ENCODE results near the gene RIPOR3.

The RIPOR3 gene

DNA sequence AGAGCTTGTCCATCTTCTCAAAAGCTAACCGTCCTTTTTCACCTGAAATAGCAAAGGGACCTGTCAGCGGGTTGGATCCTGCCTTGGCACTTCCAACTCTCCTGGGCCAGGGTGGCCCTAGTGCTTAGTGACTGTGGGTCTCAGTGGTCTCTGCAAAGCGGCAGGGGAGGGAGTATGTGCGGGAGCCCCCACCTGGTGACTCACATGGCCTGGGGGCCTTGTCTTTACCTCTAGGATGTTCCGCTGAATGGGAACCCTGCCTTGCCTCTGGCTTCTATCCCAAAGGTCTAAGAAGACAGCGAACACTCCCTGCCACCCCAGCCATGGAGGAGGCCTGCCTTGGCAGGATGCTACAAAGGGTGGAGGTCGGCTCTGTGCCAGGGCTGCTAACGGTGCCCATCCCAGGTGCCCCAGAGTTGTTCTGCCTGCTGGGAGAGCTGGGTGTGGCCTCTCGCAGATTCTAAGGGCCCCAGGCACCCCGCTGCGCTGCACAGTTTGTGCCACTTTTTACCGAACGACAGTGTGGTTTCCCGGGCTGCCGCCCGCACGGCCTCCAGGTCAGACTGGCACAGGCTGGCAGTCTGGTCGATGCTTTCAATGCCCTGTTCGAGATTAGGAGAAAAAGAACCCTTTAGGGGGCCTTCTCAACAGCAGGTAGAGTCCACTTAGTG lies 103.9 kb downstream of the RIPOR3 start:
- no peak overlapping the region for H3K4me3 ChIP-seq (ENCODE audit: low read length)
- no peak for DNase-seq (ENCODE audit: low read depth, low spot score)

DNA sequence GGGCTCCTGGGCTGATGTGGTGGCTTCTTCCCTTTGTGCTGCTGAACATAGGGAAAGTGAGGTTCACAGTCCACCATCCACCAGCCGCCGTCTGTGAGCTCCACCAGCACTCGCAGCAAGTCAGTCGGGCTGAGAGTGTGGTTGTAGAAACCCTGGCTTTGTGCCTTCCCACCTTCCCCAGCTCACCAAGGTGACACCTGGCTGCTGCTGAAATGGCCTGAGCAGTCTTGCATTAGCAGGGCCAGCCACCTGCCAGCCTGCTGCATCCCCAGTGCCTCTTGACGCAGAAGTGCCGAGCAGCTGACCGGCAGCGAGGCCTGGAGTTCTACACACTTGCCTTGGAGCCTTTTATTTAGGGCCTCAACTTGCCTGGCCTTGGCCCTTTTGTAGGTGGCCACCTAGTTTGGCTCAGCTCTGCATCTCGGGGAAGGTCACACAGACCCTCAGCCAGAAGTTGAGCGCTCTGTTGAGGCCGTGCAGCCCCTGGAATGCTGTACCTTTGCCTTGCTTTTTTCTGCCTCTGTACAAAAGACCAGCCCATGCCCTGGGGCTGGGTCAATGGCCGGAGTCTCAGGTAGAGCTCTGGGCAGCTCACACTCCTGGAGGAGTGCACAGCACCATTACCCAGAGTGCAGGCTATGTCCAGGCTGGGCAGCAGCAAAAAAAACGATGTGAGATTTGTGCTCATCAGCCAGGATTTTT lies 104.7 kb downstream of the RIPOR3 start:
- DNase-seq (ENCODE audit: low read depth, low spot score): no peak
- H3K4me3 ChIP-seq (ENCODE audit: low read length): no peak overlapping the region

DNA sequence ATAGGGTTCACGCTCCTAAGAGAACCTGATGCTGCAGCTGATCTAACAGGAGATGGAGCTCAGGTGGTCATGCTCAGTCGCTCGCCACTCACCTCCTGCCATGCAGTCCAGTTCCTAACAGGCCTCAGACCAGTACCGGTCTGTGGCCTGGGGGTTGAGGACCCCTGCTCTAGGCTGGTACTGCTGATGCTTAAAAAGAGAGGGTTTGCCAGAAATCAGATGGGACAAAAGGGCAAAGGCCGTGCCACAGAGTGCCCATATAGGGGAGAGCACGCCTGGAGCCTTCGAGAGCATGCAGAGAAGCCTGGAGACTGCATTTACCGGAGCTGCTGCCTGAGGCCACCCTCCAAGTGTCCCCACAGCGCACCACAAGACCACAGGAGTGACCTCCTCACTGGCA lies 105.7 kb downstream of the RIPOR3 start:
- DNase-seq (ENCODE audit: low read depth, low spot score): no peak

DNA sequence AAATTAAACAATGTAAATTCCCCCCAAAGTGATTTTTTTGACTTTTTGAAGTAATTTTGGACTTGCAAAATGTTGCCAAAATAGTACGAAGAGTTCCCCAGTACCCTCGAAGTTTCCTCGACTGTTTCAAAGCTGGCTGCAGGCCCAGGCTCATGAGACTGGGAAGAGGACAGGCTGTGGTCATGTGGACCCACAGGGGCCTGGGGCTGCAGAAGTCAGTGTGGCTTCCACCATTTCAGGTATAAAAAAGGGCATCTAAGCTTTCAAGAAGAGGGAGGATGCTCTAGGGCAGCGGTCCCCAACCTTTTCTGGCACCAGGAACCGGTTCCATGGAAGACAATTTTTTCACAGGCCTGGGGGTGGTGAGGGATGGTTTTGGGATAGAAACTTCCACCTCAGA lies 106.1 kb downstream of the RIPOR3 start:
- H3K4me3 ChIP-seq (ENCODE audit: low read length): no peak overlapping the region
- no peak for DNase-seq (ENCODE audit: low read depth, low spot score)

More for the DNA sequence above, 105.7 kb downstream of the RIPOR3 start:
- no peak overlapping the region for H3K4me3 ChIP-seq (ENCODE audit: low read length)

DNA sequence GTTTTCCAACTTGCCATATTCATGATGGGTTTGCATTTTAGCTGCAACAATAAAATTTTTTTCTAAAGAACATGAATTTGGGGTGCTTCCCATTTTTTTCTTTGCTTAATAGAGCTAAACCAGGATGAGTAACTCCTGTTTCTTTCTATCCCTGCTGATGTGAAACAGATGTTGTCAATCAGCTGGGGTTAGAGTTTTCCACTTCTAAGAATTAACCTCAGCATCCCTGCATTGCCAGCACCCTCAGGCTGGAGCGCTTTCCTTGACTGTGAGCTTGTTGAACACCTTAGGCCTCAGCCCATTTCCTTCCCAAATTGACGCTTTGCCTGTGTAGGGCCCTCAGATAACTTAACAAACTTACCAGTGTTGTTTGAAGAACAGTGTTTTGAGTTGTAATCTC lies 106.7 kb downstream of the RIPOR3 start:
- no peak overlapping the region for H3K4me3 ChIP-seq (ENCODE audit: low read length)
- DNase-seq (ENCODE audit: low read depth, low spot score): no peak

DNA sequence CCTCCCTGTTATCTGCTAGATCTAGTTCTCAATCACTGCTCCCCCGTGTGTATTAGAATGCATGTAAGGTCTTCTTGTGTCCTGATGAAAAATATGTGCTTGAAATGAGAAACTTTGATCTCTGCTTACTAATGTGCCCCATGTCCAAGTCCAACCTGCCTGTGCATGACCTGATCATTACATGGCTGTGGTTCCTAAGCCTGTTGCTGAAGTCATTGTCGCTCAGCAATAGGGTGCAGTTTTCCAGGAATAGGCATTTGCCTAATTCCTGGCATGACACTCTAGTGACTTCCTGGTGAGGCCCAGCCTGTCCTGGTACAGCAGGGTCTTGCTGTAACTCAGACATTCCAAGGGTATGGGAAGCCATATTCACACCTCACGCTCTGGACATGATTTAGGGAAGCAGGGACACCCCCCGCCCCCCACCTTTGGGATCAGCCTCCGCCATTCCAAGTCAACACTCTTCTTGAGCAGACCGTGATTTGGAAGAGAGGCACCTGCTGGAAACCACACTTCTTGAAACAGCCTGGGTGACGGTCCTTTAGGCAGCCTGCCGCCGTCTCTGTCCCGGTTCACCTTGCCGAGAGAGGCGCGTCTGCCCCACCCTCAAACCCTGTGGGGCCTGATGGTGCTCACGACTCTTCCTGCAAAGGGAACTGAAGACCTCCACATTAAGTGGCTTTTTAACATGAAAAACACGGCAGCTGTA lies 107.7 kb downstream of the RIPOR3 start:
- DNase-seq (ENCODE audit: low read depth, low spot score): no peak

DNA sequence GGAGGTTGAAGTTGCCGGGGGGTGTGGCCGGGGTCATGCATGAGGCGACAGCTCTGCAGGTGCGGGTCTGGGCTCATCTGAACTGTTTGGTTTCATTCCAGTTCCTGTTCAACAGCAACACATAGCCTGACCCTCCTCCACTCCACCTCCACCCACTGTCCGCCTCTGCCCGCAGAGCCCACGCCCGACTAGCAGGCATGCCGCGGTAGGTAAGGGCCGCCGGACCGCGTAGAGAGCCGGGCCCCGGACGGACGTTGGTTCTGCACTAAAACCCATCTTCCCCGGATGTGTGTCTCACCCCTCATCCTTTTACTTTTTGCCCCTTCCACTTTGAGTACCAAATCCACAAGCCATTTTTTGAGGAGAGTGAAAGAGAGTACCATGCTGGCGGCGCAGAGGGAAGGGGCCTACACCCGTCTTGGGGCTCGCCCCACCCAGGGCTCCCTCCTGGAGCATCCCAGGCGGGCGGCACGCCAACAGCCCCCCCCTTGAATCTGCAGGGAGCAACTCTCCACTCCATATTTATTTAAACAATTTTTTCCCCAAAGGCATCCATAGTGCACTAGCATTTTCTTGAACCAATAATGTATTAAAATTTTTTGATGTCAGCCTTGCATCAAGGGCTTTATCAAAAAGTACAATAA lies 108.6 kb downstream of the RIPOR3 start:
- no peak overlapping the region for H3K4me3 ChIP-seq (ENCODE audit: low read length)
- DNase-seq (ENCODE audit: low read depth, low spot score): no peak

More for the DNA sequence above, 107.7 kb downstream of the RIPOR3 start:
- H3K4me3 ChIP-seq (ENCODE audit: low read length): no peak overlapping the region

DNA sequence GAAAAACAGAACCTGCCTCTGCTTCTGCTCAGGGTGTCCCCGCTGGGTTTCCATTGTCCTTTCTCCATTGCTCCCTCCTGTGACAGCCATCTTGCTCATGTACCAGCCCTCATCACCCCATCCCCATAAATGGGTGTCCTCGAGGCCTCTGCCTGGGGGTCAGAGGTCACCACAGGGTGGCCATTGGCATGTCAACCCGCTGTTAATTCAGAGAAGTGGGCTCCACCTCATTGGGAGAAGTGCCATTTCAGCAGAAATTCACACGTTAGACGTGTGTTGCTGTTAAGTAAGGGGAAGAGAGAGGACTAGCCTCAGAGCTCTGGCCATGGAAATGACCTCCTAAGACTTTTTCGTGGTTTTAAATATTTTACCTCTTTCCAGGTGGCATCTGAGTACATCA lies 109.2 kb downstream of the RIPOR3 start:
- DNase-seq (ENCODE audit: low read depth, low spot score): no peak
- no peak overlapping the region for H3K4me3 ChIP-seq (ENCODE audit: low read length)

DNA sequence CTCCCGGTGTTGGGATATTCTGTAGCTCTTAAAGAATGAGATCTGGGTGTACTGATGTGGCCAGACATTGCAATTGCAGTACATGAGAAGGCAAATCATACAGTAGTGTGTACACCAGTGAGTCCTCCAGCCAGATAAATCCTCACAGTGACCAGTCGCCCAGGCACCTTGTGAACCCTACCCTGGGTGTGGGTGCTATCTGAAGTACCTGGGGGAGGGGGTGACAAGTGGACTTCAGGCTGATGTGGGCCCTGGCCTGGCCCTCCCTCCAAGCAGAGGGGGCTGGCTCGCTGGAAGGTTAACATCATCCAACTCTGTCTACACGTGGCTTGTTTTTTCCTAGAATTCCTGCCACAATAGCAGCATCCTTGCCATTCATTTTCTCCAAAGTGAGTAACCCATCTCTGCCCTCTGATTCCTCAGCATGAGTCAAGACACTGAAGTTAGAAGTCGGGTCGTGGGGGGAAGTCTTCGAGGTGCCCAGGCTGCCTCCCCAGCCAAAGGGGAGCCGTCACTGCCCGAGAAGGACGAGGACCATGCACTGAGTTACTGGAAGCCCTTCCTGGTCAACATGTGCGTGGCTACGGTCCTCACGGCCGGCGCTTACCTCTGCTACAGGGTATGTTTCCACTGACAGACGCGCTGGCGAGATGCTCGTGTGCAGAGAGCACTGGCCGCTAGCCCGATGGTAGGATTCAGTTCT lies 110.3 kb downstream of the RIPOR3 start:
- no peak for DNase-seq (ENCODE audit: low read depth, low spot score)

DNA sequence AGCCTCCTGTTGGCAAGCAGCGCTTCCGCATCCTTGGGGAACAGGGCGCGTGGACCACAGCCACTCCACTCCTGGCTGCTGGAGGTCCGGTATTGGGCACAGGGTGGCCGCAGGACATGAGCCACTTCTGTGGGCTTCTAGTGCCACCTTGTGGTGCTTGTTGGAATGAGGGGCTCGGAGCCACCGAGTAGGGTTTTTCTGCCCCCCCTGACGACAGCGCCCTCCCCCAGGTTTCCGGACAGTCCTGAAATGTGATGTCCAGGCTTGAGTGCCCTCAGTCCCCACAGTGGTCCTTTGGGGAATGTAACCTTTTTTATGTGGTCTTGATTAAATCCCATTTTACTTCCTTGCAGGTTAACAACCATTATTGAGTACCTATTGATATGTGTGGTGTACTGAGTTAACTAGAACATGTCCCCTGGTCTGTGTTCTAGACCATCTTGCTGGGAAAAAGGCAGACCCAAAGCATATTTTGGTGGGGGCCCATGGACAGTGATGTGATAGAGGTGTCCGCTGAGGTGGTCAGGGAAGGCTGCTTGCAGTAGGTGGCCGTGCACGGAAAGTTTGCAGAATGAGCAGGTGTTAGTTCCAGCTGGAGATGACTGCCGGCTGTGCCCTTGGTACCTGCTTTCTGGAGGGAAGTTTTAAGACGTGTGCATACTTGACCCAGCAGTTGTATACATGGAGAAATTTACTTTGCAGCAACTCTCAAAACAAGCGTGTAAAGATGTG lies 111.2 kb downstream of the RIPOR3 start:
- DNase-seq (ENCODE audit: low read depth, low spot score): no peak
- no peak overlapping the region for H3K4me3 ChIP-seq (ENCODE audit: low read length)

More for the DNA sequence above, 110.3 kb downstream of the RIPOR3 start:
- H3K4me3 ChIP-seq (ENCODE audit: low read length): no peak overlapping the region

DNA sequence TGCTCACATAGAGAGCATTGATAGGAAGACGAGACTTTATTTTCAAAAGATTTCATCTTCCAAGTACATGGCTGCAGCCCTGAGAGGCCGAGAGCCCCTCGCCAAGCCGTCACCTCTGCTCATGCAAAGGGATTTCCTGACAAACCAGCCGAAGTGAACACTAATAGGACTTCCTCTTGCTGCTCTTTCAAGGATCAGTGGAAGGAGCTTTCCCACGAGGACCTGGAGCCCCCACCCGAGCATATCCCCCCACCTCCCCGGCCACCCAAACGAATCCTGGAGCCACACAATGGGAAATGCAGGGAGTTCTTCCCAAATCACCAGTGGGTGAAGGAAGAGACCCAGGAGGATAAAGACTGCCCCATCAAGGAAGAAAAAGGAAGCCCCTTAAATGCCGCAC lies 111.8 kb downstream of the RIPOR3 start:
- no peak for DNase-seq (ENCODE audit: low read depth, low spot score)
- no peak overlapping the region for H3K4me3 ChIP-seq (ENCODE audit: low read length)

DNA sequence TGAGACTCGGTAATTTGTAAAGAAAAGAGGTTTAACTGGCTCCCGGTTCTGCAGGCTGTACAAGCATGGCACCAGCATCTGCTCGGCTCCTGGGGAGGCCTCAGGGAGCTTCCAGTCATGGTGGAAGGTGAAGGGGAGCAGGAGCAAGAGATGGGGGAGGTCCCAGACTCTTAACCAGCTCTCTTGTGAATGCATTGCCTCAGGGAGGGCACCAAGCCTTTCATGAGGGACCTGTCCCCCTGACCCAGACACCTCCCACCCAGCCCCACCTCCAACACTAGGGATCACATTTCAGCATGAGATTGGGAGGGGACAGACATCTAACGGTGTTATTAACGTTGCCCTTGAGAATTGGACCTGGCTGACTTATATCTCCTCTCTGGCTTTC lies 112.6 kb downstream of the RIPOR3 start:
- no peak for DNase-seq (ENCODE audit: low read depth, low spot score)
- no peak overlapping the region for H3K4me3 ChIP-seq (ENCODE audit: low read length)

DNA sequence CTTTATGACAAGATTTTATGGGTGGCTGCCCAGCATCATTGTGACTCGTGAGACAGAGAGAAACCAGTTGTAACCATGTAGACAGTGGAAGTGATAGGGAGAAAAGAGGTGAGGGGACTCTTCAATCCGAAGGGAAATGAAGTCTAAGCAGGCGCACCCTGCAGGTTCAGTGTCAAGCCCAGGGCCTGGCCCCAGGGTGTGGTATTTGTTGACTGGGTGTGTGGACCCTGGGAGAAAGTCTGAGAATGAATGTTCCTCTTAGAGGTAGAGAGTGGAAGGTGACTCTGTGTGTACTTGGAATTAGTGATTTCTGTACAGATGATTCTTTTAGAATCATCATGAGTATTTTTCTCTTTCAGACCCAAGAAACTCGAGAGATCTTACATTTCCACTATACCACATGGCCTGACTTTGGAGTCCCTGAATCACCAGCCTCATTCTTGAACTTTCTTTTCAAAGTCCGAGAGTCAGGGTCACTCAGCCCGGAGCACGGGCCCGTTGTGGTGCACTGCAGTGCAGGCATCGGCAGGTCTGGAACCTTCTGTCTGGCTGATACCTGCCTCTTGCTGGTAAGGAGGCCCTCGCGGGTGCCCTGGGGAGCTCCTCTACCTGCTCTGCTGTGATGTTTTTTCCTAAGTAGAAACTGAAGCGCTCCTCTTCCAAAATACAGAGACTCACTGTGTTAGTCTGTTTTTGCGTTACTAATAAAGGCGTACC lies 113.1 kb downstream of the RIPOR3 start:
- no peak overlapping the region for H3K4me3 ChIP-seq (ENCODE audit: low read length)
- no peak for DNase-seq (ENCODE audit: low read depth, low spot score)

DNA sequence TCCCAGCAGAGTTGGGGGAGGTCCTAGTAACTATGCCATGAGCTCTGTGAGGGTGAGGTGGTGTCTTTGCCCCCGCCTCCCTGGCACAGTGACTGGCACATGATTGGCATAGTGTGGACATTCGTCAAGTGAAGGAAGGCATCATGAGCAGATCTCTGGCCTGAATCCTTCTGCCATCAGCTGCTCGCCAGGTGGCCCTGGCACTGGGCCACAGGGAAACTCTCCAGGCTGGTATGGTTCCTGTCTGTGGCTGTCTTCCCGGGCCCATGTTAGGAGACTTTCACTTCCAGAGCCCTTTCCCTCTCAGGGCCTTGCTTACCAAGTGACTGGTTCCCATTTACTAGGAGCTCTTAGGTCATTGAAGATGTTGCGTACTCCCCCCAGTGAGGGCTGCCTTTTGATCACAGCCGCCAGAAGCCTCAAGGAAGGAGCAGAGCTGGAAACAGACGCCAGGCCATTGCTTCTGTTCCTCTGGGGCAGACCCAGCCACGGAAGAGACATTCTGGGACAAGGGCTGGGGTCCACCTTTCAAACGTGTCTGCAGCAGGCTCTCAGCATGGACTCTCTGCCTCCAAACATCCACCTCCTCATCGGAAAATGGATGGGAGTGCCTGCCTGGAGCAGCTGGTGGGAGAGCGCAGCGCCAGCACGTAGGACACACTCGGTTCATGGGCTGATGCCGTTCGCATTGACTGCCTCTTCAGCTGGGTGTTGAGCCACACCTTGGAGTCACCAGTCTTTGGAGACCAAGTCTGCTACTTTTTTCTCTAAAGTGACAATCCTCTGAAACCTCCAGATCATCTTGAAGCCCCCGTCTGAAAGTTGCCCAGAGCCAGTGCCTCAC lies 113.9 kb downstream of the RIPOR3 start:
- no peak overlapping the region for H3K4me3 ChIP-seq (ENCODE audit: low read length)
- DNase-seq (ENCODE audit: low read depth, low spot score): no peak

DNA sequence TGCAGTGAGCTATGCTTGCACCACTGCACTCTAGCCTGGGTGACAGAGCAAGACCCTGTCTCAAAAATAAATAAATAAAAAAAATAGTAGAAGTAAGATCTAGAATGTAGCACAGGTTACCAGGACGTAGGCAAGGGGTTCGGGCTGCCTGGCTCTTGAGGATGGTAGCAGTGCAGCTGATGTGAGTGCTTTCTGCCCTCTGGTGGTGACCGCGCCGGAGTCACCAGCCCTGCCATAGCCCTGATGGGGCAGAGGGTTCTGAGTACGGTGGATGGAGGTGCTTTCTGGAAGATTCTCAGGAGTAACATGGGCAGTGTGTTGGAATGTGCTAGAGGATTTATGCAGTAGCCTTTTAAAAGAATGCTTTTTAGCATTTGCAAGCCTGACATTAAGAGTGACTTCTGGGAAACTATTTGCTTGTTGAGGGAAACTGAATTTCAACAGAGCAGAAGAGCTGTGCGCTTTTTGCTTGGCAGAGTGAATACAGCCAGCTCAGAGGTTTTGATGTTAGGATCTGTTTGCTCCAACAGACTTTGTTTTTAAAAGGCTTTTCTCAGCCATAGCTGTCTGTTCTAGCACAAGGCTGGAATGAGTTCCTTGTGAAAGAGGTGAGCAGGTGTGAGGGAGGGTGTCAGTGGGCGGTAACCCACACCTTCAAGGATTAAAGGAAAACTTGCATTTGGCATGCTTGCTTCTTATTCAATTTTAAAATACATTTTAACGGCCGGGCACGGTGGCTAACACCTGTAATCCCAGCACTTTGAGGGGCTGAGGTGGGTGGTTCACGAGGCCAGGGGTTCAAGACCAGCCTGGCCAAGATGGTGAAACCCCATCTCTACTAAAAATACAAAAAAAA lies 115.2 kb downstream of the RIPOR3 start:
- peak; percentile 26 for DNase-seq (ENCODE audit: low read depth, low spot score)
- no peak overlapping the region for H3K4me3 ChIP-seq (ENCODE audit: low read length)

DNA sequence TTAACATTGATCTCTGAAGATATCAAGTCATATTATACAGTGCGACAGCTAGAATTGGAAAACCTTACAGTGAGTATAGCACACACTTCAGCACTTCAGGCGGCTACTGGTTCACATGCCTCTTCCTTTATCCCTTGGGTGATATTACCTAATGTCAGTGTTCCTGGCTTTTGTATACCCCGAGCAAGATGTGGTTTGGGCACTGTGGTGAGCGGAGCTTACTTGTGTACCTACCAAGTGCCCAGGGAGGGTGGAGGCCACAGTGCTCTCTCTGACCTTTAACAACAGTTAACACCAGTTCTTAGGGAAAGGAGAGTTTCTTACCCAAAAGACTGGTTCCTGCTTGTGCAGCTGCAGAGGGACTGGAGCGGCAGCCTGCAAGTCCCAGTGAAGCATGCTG lies 116.8 kb downstream of the RIPOR3 start:
- no peak overlapping the region for H3K4me3 ChIP-seq (ENCODE audit: low read length)
- no peak for DNase-seq (ENCODE audit: low read depth, low spot score)

Data from Jurkat, Clone E6-1 (cell line).